Measurements from ENCODE around the gene ELF1. TPM values are rescaled to one million over a fixed set of nuclear protein-coding genes. Genes with fewer than 3 reads are reported as not detected.
A peak's percentile ranks its signal among the peaks of the same experiment; 100 is the strongest.

The ELF1 gene
- total and polyA plus RNA-seq, 10 of the 15 experiments (the other 5 are each of a cell fraction or from before 2014, with no cell fraction given): 43.3 to 97.6 (median 55.7) TPM

- no peak for TF ChIP-seq ZNF592 (IDR thresholded peaks at IDR 0.05)
- no peak for TF ChIP-seq SMARCA5 (IDR thresholded peaks at IDR 0.05)
- peak; percentile 88; the same call in 1 of the 2 replicates for TF ChIP-seq FOXM1 (IDR thresholded peaks at IDR 0.05; ENCODE audit: low read depth, low read length)
- TF ChIP-seq CREB1 (IDR thresholded peaks at IDR 0.05; ENCODE audit: low read depth): no peak; the same call in 1 of the 2 replicates
- TF ChIP-seq NBN (IDR thresholded peaks at IDR 0.05): peak; percentile 98
- peak; percentile 91 for TF ChIP-seq POLR2AphosphoS5 (IDR thresholded peaks at IDR 0.05; ENCODE audit: low read length)
- no peak for TF ChIP-seq KAT2A (conservative IDR thresholded peaks at IDR 0.05; ENCODE audit: control insufficient read depth, low read depth, low read length)
- peak; percentile 73 for TF ChIP-seq ZNF207 (IDR thresholded peaks at IDR 0.05; ENCODE audit: borderline replicate concordance)
- TF ChIP-seq HDGF (IDR thresholded peaks at IDR 0.05): peak; percentile 54
- TF ChIP-seq TARDBP (IDR thresholded peaks at IDR 0.05; ENCODE audit: borderline replicate concordance): no peak
- TF ChIP-seq LARP7 (IDR thresholded peaks at IDR 0.05): peak; percentile 89
- peak; percentile 93 for TF ChIP-seq IKZF1 (conservative IDR thresholded peaks at IDR 0.05)
- no peak for TF ChIP-seq EZH2 (IDR thresholded peaks at IDR 0.05; ENCODE audit: borderline replicate concordance, control insufficient read depth, low read depth, low read length)
- TF ChIP-seq CEBPB (IDR thresholded peaks at IDR 0.05; ENCODE audit: borderline replicate concordance in 1 of 2, low read depth in 2 of 2, low read length in 2 of 2): no peak
- TF ChIP-seq BCLAF1 (IDR thresholded peaks at IDR 0.05): no peak
- no peak; the same call in 1 of the 2 replicates for TF ChIP-seq POLR2AphosphoS2 (IDR thresholded peaks at IDR 0.05; ENCODE audit: low read depth, low read length)
- no peak for TF ChIP-seq SRF (IDR thresholded peaks at IDR 0.05; ENCODE audit: low read depth in 2 of 2, low read length in 2 of 2)
- TF ChIP-seq PBX3 (IDR thresholded peaks at IDR 0.05; ENCODE audit: insufficient replicate concordance, low read depth, low read length): peak; percentile 49
- TF ChIP-seq NFXL1 (IDR thresholded peaks at IDR 0.05; ENCODE audit: borderline replicate concordance): no peak
- peak; percentile 57 for TF ChIP-seq EED (IDR thresholded peaks at IDR 0.05; ENCODE audit: low read depth)
- TF ChIP-seq CBX5 (IDR thresholded peaks at IDR 0.05; ENCODE audit: low read depth): peak; percentile 71
- peak; percentile 68; the same call in 1 of the 2 replicates for TF ChIP-seq TCF12 (IDR thresholded peaks at IDR 0.05; ENCODE audit: low read depth, low read length)
- TF ChIP-seq MYC (IDR thresholded peaks at IDR 0.05; ENCODE audit: insufficient read depth, insufficient read length, insufficient replicate concordance, low read length, severe bottlenecking): no peak
Observed at GRCh38 chr13:41061075-41061913, 42.2 kb upstream of the ELF1 start, which contains the start of gene WBP4 (continued).
